Activated T-helper 9 cell treated with anti-CD3 and anti-CD28 coated beads, Interleukin-2, amount 50 U/mL, for 16 hours (primary cell): ENCODE results near the gene RAD51B.
"Not testable (repeated sequence)": the region's sequence is repeated elsewhere in the genome, so short reads cannot be mapped to it uniquely, and the experiment has no call there.

Source experiments
- DNase-seq: peaks from one replicate; pipeline ENCODE4 v3.0.0-alpha.2; 2020; ENCODE audit warnings: low read depth

The RAD51B gene

GRCh38 chr14:68079941-68080697 lies 260.5 kb downstream of the RAD51B start:
- no peak for DNase-seq

GRCh38 chr14:68081489-68081888 lies 261.9 kb downstream of the RAD51B start:
- no peak for DNase-seq

- DNase-seq, result no peak
These were observed 263.2 kb downstream of the RAD51B start for GRCh38 chr14:68082698-68083291.

- no peak for DNase-seq
These were observed 264.7 kb downstream of the RAD51B start for GRCh38 chr14:68084256-68084655.

- DNase-seq, result no peak
These were observed 266.2 kb downstream of the RAD51B start for GRCh38 chr14:68085742-68086141.

GRCh38 chr14:68088451-68088854 lies 268.9 kb downstream of the RAD51B start:
- no peak for DNase-seq

- DNase-seq, result no peak
These were observed 269.7 kb downstream of the RAD51B start for GRCh38 chr14:68089146-68089731.

- no peak for DNase-seq
These were observed 274.6 kb downstream of the RAD51B start for GRCh38 chr14:68094158-68094557.

- DNase-seq, result no peak
These were observed 275.2 kb downstream of the RAD51B start for GRCh38 chr14:68094752-68095151.

GRCh38 chr14:68097727-68098126 lies 278.1 kb downstream of the RAD51B start:
- DNase-seq, result no peak

- no peak for DNase-seq
These were observed 279.3 kb downstream of the RAD51B start for GRCh38 chr14:68098834-68099233.

- DNase-seq, result no peak
These were observed 280.0 kb downstream of the RAD51B start for GRCh38 chr14:68099495-68100045.

GRCh38 chr14:68101715-68102301 lies 282.2 kb downstream of the RAD51B start:
- not testable (repeated sequence) for DNase-seq

GRCh38 chr14:68103853-68104252 lies 284.3 kb downstream of the RAD51B start:
- DNase-seq, result no peak

- no peak for DNase-seq
These were observed 284.9 kb downstream of the RAD51B start for GRCh38 chr14:68104518-68104917.

- no peak for DNase-seq
These were observed 286.2 kb downstream of the RAD51B start for GRCh38 chr14:68105816-68106215.

GRCh38 chr14:68106456-68106855 lies 286.9 kb downstream of the RAD51B start:
- DNase-seq, result no peak

GRCh38 chr14:68106905-68107304 lies 287.3 kb downstream of the RAD51B start:
- no peak for DNase-seq

- no peak for DNase-seq
These were observed 289.7 kb downstream of the RAD51B start for GRCh38 chr14:68109132-68109900.

GRCh38 chr14:68111097-68111852 lies 291.7 kb downstream of the RAD51B start:
- DNase-seq, result no peak

- DNase-seq, result no peak
These were observed 292.3 kb downstream of the RAD51B start for GRCh38 chr14:68111853-68112270.
